ENCODE results near the gene RBMS3. TPM values are rescaled to one million over a fixed set of nuclear protein-coding genes. Genes with fewer than 3 reads are reported as not detected.

RBMS3 gene
- total RNA-seq, 1 donor from 2014 or later, result 65.1 TPM

- Mint-ChIP-seq H3K4me3 (ENCODE audit: unreplicated experiment) (no peak overlapping the region), H3K4me1 (ENCODE audit: low read depth, unreplicated experiment) (no peaks in the 10 kb centered on the region), H3K9me3 (ENCODE audit: unreplicated experiment) (peaks cover 2% of the 10 kb centered on the region), H3K36me3 (ENCODE audit: unreplicated experiment) (peaks cover 7% of the 10 kb centered on the region), H3K27ac (ENCODE audit: unreplicated experiment) (no peak overlapping the region), H3K27me3 (ENCODE audit: unreplicated experiment) (no peaks in the 10 kb centered on the region)
- no peak for DNase-seq
- no peak for TF ChIP-seq CTCF (IDR thresholded peaks at IDR 0.05; ENCODE audit: partially characterized antibody, unreplicated experiment)
These were observed 674.5 kb downstream of the RBMS3 start for GRCh38 chr3:29955413-29955812.

GRCh38 chr3:29958816-29959215 is 677.9 kb downstream of the RBMS3 start:
- Mint-ChIP-seq H3K27me3 (ENCODE audit: unreplicated experiment) (no peaks in the 10 kb centered on the region), H3K4me1 (ENCODE audit: low read depth, unreplicated experiment) (no peaks in the 10 kb centered on the region), H3K9me3 (ENCODE audit: unreplicated experiment) (peaks cover 2% of the 10 kb centered on the region), H3K4me3 (ENCODE audit: unreplicated experiment) (no peak overlapping the region), H3K36me3 (ENCODE audit: unreplicated experiment) (peaks cover 12% of the 10 kb centered on the region), H3K27ac (ENCODE audit: unreplicated experiment) (no peak overlapping the region)
- DNase-seq, result no peak
- TF ChIP-seq CTCF (IDR thresholded peaks at IDR 0.05; ENCODE audit: partially characterized antibody, unreplicated experiment), result no peak

- Mint-ChIP-seq H3K4me3 (ENCODE audit: unreplicated experiment) (no peak overlapping the region), H3K4me1 (ENCODE audit: low read depth, unreplicated experiment) (no peaks in the 10 kb centered on the region), H3K27ac (ENCODE audit: unreplicated experiment) (no peak overlapping the region), H3K9me3 (ENCODE audit: unreplicated experiment) (no peaks in the 10 kb centered on the region), H3K36me3 (ENCODE audit: unreplicated experiment) (no peaks in the 10 kb centered on the region), H3K27me3 (ENCODE audit: unreplicated experiment) (no peaks in the 10 kb centered on the region)
- TF ChIP-seq CTCF (IDR thresholded peaks at IDR 0.05; ENCODE audit: partially characterized antibody, unreplicated experiment), result no peak
- DNase-seq, result no peak
These were observed 691.0 kb downstream of the RBMS3 start for GRCh38 chr3:29971895-29972294.

GRCh38 chr3:29972320-29972993 is 691.6 kb downstream of the RBMS3 start:
- Mint-ChIP-seq H3K4me3 (ENCODE audit: unreplicated experiment) (no peak overlapping the region), H3K36me3 (ENCODE audit: unreplicated experiment) (no peaks in the 10 kb centered on the region), H3K4me1 (ENCODE audit: low read depth, unreplicated experiment) (no peaks in the 10 kb centered on the region), H3K9me3 (ENCODE audit: unreplicated experiment) (no peaks in the 10 kb centered on the region), H3K27me3 (ENCODE audit: unreplicated experiment) (no peaks in the 10 kb centered on the region), H3K27ac (ENCODE audit: unreplicated experiment) (no peak overlapping the region)
- no peak for TF ChIP-seq CTCF (IDR thresholded peaks at IDR 0.05; ENCODE audit: partially characterized antibody, unreplicated experiment)
- DNase-seq, result no peak

GRCh38 chr3:29973763-29974162 is 692.9 kb downstream of the RBMS3 start:
- no peaks in the 10 kb centered on the region for H3K36me3 Mint-ChIP-seq (ENCODE audit: unreplicated experiment)
- H3K4me1 Mint-ChIP-seq (ENCODE audit: low read depth, unreplicated experiment), result no peaks in the 10 kb centered on the region
- H3K27me3 Mint-ChIP-seq (ENCODE audit: unreplicated experiment), result no peaks in the 10 kb centered on the region
- no peak for DNase-seq
- H3K27ac Mint-ChIP-seq (ENCODE audit: unreplicated experiment), result no peak overlapping the region
- no peak for TF ChIP-seq CTCF (IDR thresholded peaks at IDR 0.05; ENCODE audit: partially characterized antibody, unreplicated experiment)
- no peaks in the 10 kb centered on the region for H3K9me3 Mint-ChIP-seq (ENCODE audit: unreplicated experiment)
- H3K4me3 Mint-ChIP-seq (ENCODE audit: unreplicated experiment), result no peak overlapping the region
